Suppressor macrophage (primary cell): Measurements from ENCODE around the gene MCU.
"Not testable (repeated sequence)": the region's sequence is repeated elsewhere in the genome, so short reads cannot be mapped to it uniquely, and the experiment has no call there.

Experiments used
- DNase-seq, 4 experiments: peaks; one replicate each; pipeline ENCODE4 v3.0.0-alpha.2; 2020 to 2022

The MCU gene

GRCh38 chr10:72763201-72763600 lies 71.3 kb downstream of the MCU start:
- DNase-seq: no peak

GRCh38 chr10:72764151-72764550 lies 72.2 kb downstream of the MCU start:
- no peak for DNase-seq

- no peak for DNase-seq
These were observed 73.3 kb downstream of the MCU start for GRCh38 chr10:72765051-72765745.

- DNase-seq: not testable (repeated sequence)
These were observed 79.3 kb downstream of the MCU start for GRCh38 chr10:72771195-72771594.

- no peak for DNase-seq
These were observed 80.1 kb downstream of the MCU start for GRCh38 chr10:72772031-72772430.

GRCh38 chr10:72779874-72780273 lies 87.9 kb downstream of the MCU start:
- no peak for DNase-seq

GRCh38 chr10:72782649-72783330 lies 90.8 kb downstream of the MCU start:
- no peak for DNase-seq

GRCh38 chr10:72783410-72783833 lies 91.5 kb downstream of the MCU start:
- no peak for DNase-seq

- DNase-seq: peak in 3 of 4 experiments; percentile 4 to 12 (median 12)
These were observed 92.8 kb downstream of the MCU start for GRCh38 chr10:72784551-72785351.

- peak in 1 of 4 experiments; percentile 12 for DNase-seq
These were observed 93.5 kb downstream of the MCU start for GRCh38 chr10:72785409-72785808.

GRCh38 chr10:72790216-72790990 lies 98.5 kb downstream of the MCU start:
- no peak for DNase-seq

- no peak for DNase-seq
These were observed 100.3 kb downstream of the MCU start for GRCh38 chr10:72792288-72792687.

- DNase-seq: no peak
These were observed 101.8 kb downstream of the MCU start for GRCh38 chr10:72793752-72794151.

- DNase-seq: peak in 2 of 4 experiments; percentile 21 to 36
These were observed 102.3 kb downstream of the MCU start for GRCh38 chr10:72794260-72794659.

- peak in 2 of 4 experiments; percentile 14 to 16 for DNase-seq
These were observed 104.1 kb downstream of the MCU start for GRCh38 chr10:72796042-72796441.

- DNase-seq: no peak
These were observed 104.6 kb downstream of the MCU start for GRCh38 chr10:72796538-72796937.

GRCh38 chr10:72800000-72800740 lies 108.2 kb downstream of the MCU start:
- no peak for DNase-seq

- no peak for DNase-seq
These were observed 108.8 kb downstream of the MCU start for GRCh38 chr10:72800741-72801092.

- DNase-seq: no peak
These were observed 109.4 kb downstream of the MCU start for GRCh38 chr10:72801263-72801868.

- no peak for DNase-seq
These were observed 110.4 kb downstream of the MCU start for GRCh38 chr10:72802332-72802731.

- peak in 1 of 4 experiments; percentile 19 for DNase-seq
These were observed 111.0 kb downstream of the MCU start for GRCh38 chr10:72802763-72803505.
